ENCODE data around the gene PPP6C. TPM values are rescaled to one million over a fixed set of nuclear protein-coding genes. Genes with fewer than 3 reads are reported as not detected.

PPP6C gene
- total and polyA plus RNA-seq, 2 of the 13 experiments (the other 11 are each of a cell fraction or from before 2014, with no cell fraction given): 18.5 to 20.9 TPM

- TF ChIP-seq ZIK1 (CRISPR knock-in tag; IDR thresholded peaks at IDR 0.05; ENCODE audit: borderline replicate concordance, low read depth): peak; percentile 66; the same call in 1 of the 2 replicates
- TF ChIP-seq NFKB2 (CRISPR knock-in tag; IDR thresholded peaks at IDR 0.05; ENCODE audit: borderline replicate concordance): 0 out of 2 replicates have a peak, but pooled peaks have one; percentile 43
- peak; percentile 41 for TF ChIP-seq USF2 (IDR thresholded peaks at IDR 0.05; ENCODE audit: low read depth, low read length)
- peak; percentile 70; the same call in 1 of the 2 replicates for TF ChIP-seq USF2 (CRISPR knock-in tag; IDR thresholded peaks at IDR 0.05; ENCODE audit: borderline replicate concordance)
- TF ChIP-seq ISL2 (CRISPR knock-in tag; IDR thresholded peaks at IDR 0.05): peak; percentile 16; the same call in 1 of the 2 replicates
- TF ChIP-seq NCOR1 (IDR thresholded peaks at IDR 0.05; ENCODE audit: borderline replicate concordance, low read length): peak; percentile 86; the same call in 1 of the 2 replicates
- TF ChIP-seq CREB1 (IDR thresholded peaks at IDR 0.05): no peak
- TF ChIP-seq CREB1 (CRISPR knock-in tag; IDR thresholded peaks at IDR 0.05): no peak; the same call in 1 of the 2 replicates
- TF ChIP-seq ZNF256 (CRISPR knock-in tag; conservative IDR thresholded peaks at IDR 0.05): no peak
- TF ChIP-seq IKZF4 (CRISPR knock-in tag; IDR thresholded peaks at IDR 0.05; ENCODE audit: borderline replicate concordance, low read depth, not compliant biosample characterization): peak; percentile 79
- TF ChIP-seq XBP1 (CRISPR knock-in tag; IDR thresholded peaks at IDR 0.05): peak; percentile 64
- TF ChIP-seq EEA1 (CRISPR knock-in tag; IDR thresholded peaks at IDR 0.05; ENCODE audit: borderline replicate concordance): no peak
- TF ChIP-seq ZNF543 (CRISPR knock-in tag; IDR thresholded peaks at IDR 0.05): peak; percentile 52; the same call in 1 of the 2 replicates
- 0 out of 2 replicates have a peak, but pooled peaks have one; percentile 59 for TF ChIP-seq ZBTB4 (CRISPR knock-in tag; IDR thresholded peaks at IDR 0.05; ENCODE audit: borderline replicate concordance)
- TF ChIP-seq CBX1 (IDR thresholded peaks at IDR 0.05; ENCODE audit: low read depth): peak; percentile 66
- TF ChIP-seq SRY (CRISPR knock-in tag; IDR thresholded peaks at IDR 0.05): peak; percentile 81; the same call in 1 of the 2 replicates
- no peak; the same call in 1 of the 2 replicates for TF ChIP-seq KLF9 (CRISPR knock-in tag; IDR thresholded peaks at IDR 0.05; ENCODE audit: low read depth)
- TF ChIP-seq KLF13 (CRISPR knock-in tag; IDR thresholded peaks at IDR 0.05): peak; percentile 44; the same call in 1 of the 2 replicates
- no peak; the same call in 1 of the 2 replicates for TF ChIP-seq ZFP82 (CRISPR knock-in tag; IDR thresholded peaks at IDR 0.05; ENCODE audit: borderline replicate concordance)
- TF ChIP-seq ZNF143 (CRISPR knock-in tag; IDR thresholded peaks at IDR 0.05): no peak
- TF ChIP-seq CC2D1A (CRISPR knock-in tag; IDR thresholded peaks at IDR 0.05): peak; percentile 64; the same call in 1 of the 2 replicates
- peak; percentile 24; the same call in 1 of the 2 replicates for TF ChIP-seq TBX2 (CRISPR knock-in tag; IDR thresholded peaks at IDR 0.05; ENCODE audit: borderline replicate concordance)
- no peak; the same call in none of the 2 replicates for TF ChIP-seq TGIF2 (CRISPR knock-in tag; IDR thresholded peaks at IDR 0.05)
- TF ChIP-seq SOX5 (CRISPR knock-in tag; IDR thresholded peaks at IDR 0.05; ENCODE audit: borderline replicate concordance): peak; percentile 58; the same call in 1 of the 2 replicates
- TF ChIP-seq ZBTB38 (CRISPR knock-in tag; IDR thresholded peaks at IDR 0.05): peak; percentile 68
- no peak; the same call in 1 of the 2 replicates for TF ChIP-seq ZNF556 (CRISPR knock-in tag; IDR thresholded peaks at IDR 0.05; ENCODE audit: borderline replicate concordance)
Measured at GRCh38 chr9:125200216-125201047, 10.8 kb upstream of the PPP6C start, which contains the start of gene RABEPK (continued).
